Keratinocyte (primary cell): ENCODE measurements around the gene ADAM22. TPM values are rescaled to one million over a fixed set of nuclear protein-coding genes. Genes with fewer than 3 reads are reported as not detected.

ENCODE experiments used
- DNase-seq: peaks from one replicate; pipeline ENCODE4 v3.0.0-alpha.2; 2011; ENCODE audit warnings: low read depth, missing footprints, low spot score
- FAIRE-seq: peaks from 2 replicates; lab custom pipeline; 2011; peaks lifted over from hg19 to GRCh38; lab: Jason Lieb, UNC
- H2AFZ ChIP-seq: 2 replicates; pipeline ENCODE4 v1.6.0; 2012; ENCODE audit warnings: low read length, control low read depth, inconsistent platforms; ENCODE audit not compliant: control insufficient read depth
- H3K27ac ChIP-seq: 2 replicates; pipeline ENCODE4 v1.5.1; 2011; ENCODE audit warnings: low read length; ENCODE audit not compliant: control insufficient read depth, insufficient read depth
- H3K27me3 ChIP-seq: 3 replicates; pipeline ENCODE4 v1.6.0; 2011; ENCODE audit warnings: low read length; ENCODE audit not compliant: control insufficient read depth, insufficient read depth; ENCODE audit errors: extremely low read depth
- H3K36me3 ChIP-seq, 2 experiments: 2 replicates in 1 of 2; 3 replicates in 1 of 2; pipeline ENCODE4 v1.5.1; 2011; ENCODE audit warnings: low read length in 2 of 2, mild to moderate bottlenecking in 1 of 2; ENCODE audit not compliant: control insufficient read depth in 2 of 2, insufficient read depth in 2 of 2; ENCODE audit errors: extremely low read depth in 1 of 2
- H3K4me1 ChIP-seq: 3 replicates; pipeline ENCODE4 v1.5.1; 2011; ENCODE audit warnings: low read length; ENCODE audit not compliant: control insufficient read depth, insufficient read depth; ENCODE audit errors: extremely low read depth
- H3K4me2 ChIP-seq: 3 replicates; pipeline ENCODE4 v1.6.0; 2011; ENCODE audit warnings: low read depth, low read length; ENCODE audit not compliant: control insufficient read depth, insufficient read depth; ENCODE audit errors: extremely low read depth
- H3K4me3 ChIP-seq, 3 experiments: fragments of 200-600 bp in 1 of 3; sonication (generic) in 1 of 3; 2 replicates in 2 of 3; 3 replicates in 1 of 3; pipeline ENCODE4 v1.5.1; 2011 to 2016; ENCODE audit warnings: low read length in 3 of 3, mild to moderate bottlenecking in 3 of 3, control low read depth in 2 of 3, inconsistent platforms in 1 of 3, low read depth in 1 of 3, mixed read lengths in 1 of 3, mixed run types in 1 of 3, moderate library complexity in 1 of 3; ENCODE audit not compliant: control insufficient read depth in 2 of 3, insufficient read depth in 2 of 3; ENCODE audit errors: extremely low read depth in 1 of 3
- H3K79me2 ChIP-seq: 2 replicates; pipeline ENCODE4 v1.6.0; 2012; ENCODE audit warnings: low read length; ENCODE audit not compliant: control insufficient read depth, insufficient read depth
- H3K9ac ChIP-seq: 3 replicates; pipeline ENCODE4 v1.6.0; 2011; ENCODE audit warnings: low read length; ENCODE audit not compliant: control insufficient read depth, insufficient read depth; ENCODE audit errors: extremely low read depth
- H3K9me1 ChIP-seq: 3 replicates; pipeline ENCODE4 v1.6.0; 2011; ENCODE audit warnings: low read length; ENCODE audit not compliant: control insufficient read depth, insufficient read depth; ENCODE audit errors: extremely low read depth
- H3K9me3 ChIP-seq: 2 replicates; pipeline ENCODE4 v1.5.1; 2012; ENCODE audit warnings: low read depth, low read length; ENCODE audit not compliant: control insufficient read depth
- H4K20me1 ChIP-seq: 3 replicates; pipeline ENCODE4 v1.6.0; 2011; ENCODE audit warnings: low read length; ENCODE audit not compliant: control insufficient read depth, insufficient read depth; ENCODE audit errors: extremely low read depth
- CTCF ChIP-seq, 3 experiments: IDR thresholded peaks in 1 of 3; conservative IDR thresholded peaks in 1 of 3; optimal IDR thresholded peaks in 1 of 3; 2 replicates in 2 of 3; 3 replicates in 1 of 3; pipeline versions ENCODE3 to v1.5.1; 2011; ENCODE audit warnings: low read length in 3 of 3, mild to moderate bottlenecking in 3 of 3, moderate library complexity in 2 of 3, control low read depth in 1 of 3, inconsistent platforms in 1 of 3; ENCODE audit not compliant: insufficient read depth in 2 of 3; ENCODE audit errors: extremely low read depth in 1 of 3
- EZH2 ChIP-seq: IDR thresholded peaks from one replicate; pipeline ENCODE4 v1.6.1; 2012; ENCODE audit warnings: inconsistent platforms, mild to moderate bottlenecking, low read length, moderate library complexity
- dilution Hi-C: fragments of 300-500 bp; cut with MboI; formaldehyde crosslinking; loops from one replicate; pipeline ENCODE4 v1.7.0; 2020; ENCODE audit warnings: low sequenced_read_pairs; ENCODE audit not compliant: extremely low pct_ligation_motif_present
- polyA plus RNA-seq, 5 experiments: library from polyadenylated mRNA; depleted of rRNA in 3 of 5; stranded (reverse) in 3 of 5; stranded (forward) in 1 of 5; unstranded in 1 of 5; fragments of >200 nt; gene quantifications; 1 replicate in 1 of 5; 2 replicates in 3 of 5; 3 replicates in 1 of 5; pipeline versions ENCODE4 v1.2.1 to v1.2.3, GENCODE V29; 2011 to 2012; ENCODE audit warnings: missing spikeins in 2 of 5, low read depth in 1 of 5, low replicate concordance in 1 of 5

The ADAM22 gene
- polyA plus RNA-seq, 1 donor (not counting 4 experiments of a cell fraction or from before 2014, with no cell fraction given): 0.07 TPM

- FAIRE-seq (no peak), DNase-seq (no peak)
- Histone ChIP-seq H3K79me2 (no peaks in the 10 kb centered on the region), H3K9me3 (no peaks in the 10 kb centered on the region), H3K27ac (no peak overlapping the region), H3K9ac (no peak overlapping the region), H2AFZ (no peak overlapping the region), H3K9me1 (no peaks in the 10 kb centered on the region), H4K20me1 (no peaks in the 10 kb centered on the region), H3K36me3 (no peaks in the 10 kb centered on the region), H3K27me3 (no peaks in the 10 kb centered on the region), H3K4me2 (no peak overlapping the region), H3K4me1 (no peaks in the 10 kb centered on the region), H3K4me3 (no peak overlapping the region)
- no peak for TF ChIP-seq CTCF (optimal IDR thresholded peaks at IDR 0.05 in 1 of 3, IDR thresholded peaks at IDR 0.05 in 1 of 3, conservative IDR thresholded peaks at IDR 0.05 in 1 of 3; ENCODE audit: extremely low read depth in 1 of 3, insufficient read depth in 2 of 3, low read length in 3 of 3)
- no peak for TF ChIP-seq EZH2
- dilution Hi-C loops: no loop called here
Observed at GRCh38 chr7:88127637-88128290, 193.7 kb downstream of the ADAM22 start.

GRCh38 chr7:88132725-88133124 is 198.7 kb downstream of the ADAM22 start:
- DNase-seq: no peak
- Histone ChIP-seq H3K4me3 (no peak overlapping the region), H3K4me1 (no peaks in the 10 kb centered on the region), H3K79me2 (no peaks in the 10 kb centered on the region), H4K20me1 (no peaks in the 10 kb centered on the region), H3K9me3 (no peaks in the 10 kb centered on the region), H2AFZ (no peak overlapping the region), H3K9ac (no peak overlapping the region), H3K27me3 (no peaks in the 10 kb centered on the region), H3K36me3 (no peaks in the 10 kb centered on the region), H3K4me2 (no peak overlapping the region), H3K27ac (no peak overlapping the region), H3K9me1 (no peaks in the 10 kb centered on the region)
- TF ChIP-seq EZH2 (no peak), CTCF (optimal IDR thresholded peaks at IDR 0.05 in 1 of 3, IDR thresholded peaks at IDR 0.05 in 1 of 3, conservative IDR thresholded peaks at IDR 0.05 in 1 of 3; ENCODE audit: extremely low read depth in 1 of 3, insufficient read depth in 2 of 3, low read length in 3 of 3) (no peak)
- FAIRE-seq: no peak
- dilution Hi-C loops: no loop called here
